ENCODE results near the gene HMCN1. TPM values are rescaled to one million over a fixed set of nuclear protein-coding genes. Genes with fewer than 3 reads are reported as not detected.

HMCN1 gene
- total RNA-seq, 4 donors from 2014 or later: 3.3 to 8.9 (median 6.6) TPM

- H3K4me3 ChIP-seq (replicated peaks in 1 of 3): no peak overlapping the region
- intact Hi-C loops (cut with DNase I): no loop called here
- no peak for DNase-seq
- no peak overlapping the region for H3K27ac ChIP-seq
- TF ChIP-seq CTCF (IDR thresholded peaks at IDR 0.05) (no peak), POLR2A (IDR thresholded peaks at IDR 0.05) (no peak)
- 80 to 84% methylated on average over 4 of the region's 4 CpGs for WGBS, 2 donors
- H3K9me3 ChIP-seq: no peaks in the 10 kb centered on the region
- no peaks in the 10 kb centered on the region for H3K27me3 ChIP-seq
- no peaks in the 10 kb centered on the region for H3K4me1 ChIP-seq
- H3K36me3 ChIP-seq: no peaks in the 10 kb centered on the region
Measured at GRCh38 chr1:186235696-186236095, 501.5 kb downstream of the HMCN1 start.

- H3K9me3 ChIP-seq: no peaks in the 10 kb centered on the region
- H3K27me3 ChIP-seq: no peaks in the 10 kb centered on the region
- no peaks in the 10 kb centered on the region for H3K4me1 ChIP-seq
- WGBS, 2 donors: 88 to 92% methylated on average over 3 of the region's 3 CpGs
- H3K4me3 ChIP-seq (replicated peaks in 1 of 3): no peak overlapping the region
- no peak for DNase-seq
- intact Hi-C loops (cut with DNase I): no loop called here
- TF ChIP-seq POLR2A (IDR thresholded peaks at IDR 0.05): no peak
- H3K36me3 ChIP-seq: no peaks in the 10 kb centered on the region
- no peak overlapping the region for H3K27ac ChIP-seq
Measured at GRCh38 chr1:186236921-186237320, 502.7 kb downstream of the HMCN1 start.

GRCh38 chr1:186239171-186239570 lies 505.0 kb downstream of the HMCN1 start:
- intact Hi-C loops (cut with DNase I): no loop called here
- Histone ChIP-seq H3K4me3 (replicated peaks in 1 of 3) (no peak overlapping the region), H3K36me3 (no peaks in the 10 kb centered on the region), H3K27me3 (no peaks in the 10 kb centered on the region), H3K9me3 (no peaks in the 10 kb centered on the region), H3K4me1 (no peaks in the 10 kb centered on the region), H3K27ac (no peak overlapping the region)
- no peak for DNase-seq
- TF ChIP-seq POLR2A (IDR thresholded peaks at IDR 0.05): no peak
- TF ChIP-seq CTCF (IDR thresholded peaks at IDR 0.05): no peak

GRCh38 chr1:186240436-186240835 lies 506.2 kb downstream of the HMCN1 start:
- H3K27ac ChIP-seq: no peak overlapping the region
- no peak overlapping the region for H3K4me3 ChIP-seq (replicated peaks in 1 of 3)
- no peak for TF ChIP-seq POLR2A (IDR thresholded peaks at IDR 0.05)
- no peak for DNase-seq
- no peaks in the 10 kb centered on the region for H3K9me3 ChIP-seq
- intact Hi-C loops (cut with DNase I): no loop called here
- no peaks in the 10 kb centered on the region for H3K4me1 ChIP-seq
- WGBS, 2 donors: 98 to 100% methylated on average over 1 of the region's 1 CpG
- no peaks in the 10 kb centered on the region for H3K36me3 ChIP-seq
- no peaks in the 10 kb centered on the region for H3K27me3 ChIP-seq

All from thyroid gland (tissue), 4 donors.